Endothelial cell (in vitro differentiated cells): ENCODE results near the gene CHRNA5. TPM values are rescaled to one million over a fixed set of nuclear protein-coding genes. Genes with fewer than 3 reads are reported as not detected.

Source experiments
- DNase-seq: peaks from one replicate; pipeline ENCODE4 v3.0.0; 2021; ENCODE audit warnings: low spot score
- H3K27ac Mint-ChIP-seq: one replicate; pipeline ENCODE4 v1.8.0; 2021; ENCODE audit warnings: mixed read lengths, inconsistent platforms; ENCODE audit not compliant: unreplicated experiment
- H3K27me3 Mint-ChIP-seq: one replicate; pipeline ENCODE4 v1.8.0; 2021; ENCODE audit warnings: mild to moderate bottlenecking, moderate library complexity, mixed read lengths, inconsistent platforms; ENCODE audit not compliant: unreplicated experiment
- H3K36me3 Mint-ChIP-seq: one replicate; pipeline ENCODE4 v1.8.0; 2021; ENCODE audit warnings: mild to moderate bottlenecking, low read depth, mixed read lengths, inconsistent platforms; ENCODE audit not compliant: unreplicated experiment
- H3K4me1 Mint-ChIP-seq: one replicate; pipeline ENCODE4 v1.8.0; 2021; ENCODE audit warnings: mild to moderate bottlenecking, mixed read lengths, inconsistent platforms; ENCODE audit not compliant: unreplicated experiment
- H3K4me3 Mint-ChIP-seq: one replicate; pipeline ENCODE4 v1.8.0; 2021; ENCODE audit warnings: mild to moderate bottlenecking, mixed read lengths, inconsistent platforms; ENCODE audit not compliant: unreplicated experiment
- H3K9me3 Mint-ChIP-seq: one replicate; pipeline ENCODE4 v1.8.0; 2021; ENCODE audit warnings: mixed read lengths, inconsistent platforms; ENCODE audit not compliant: unreplicated experiment
- CTCF ChIP-seq: fragments of 200-600 bp; sonication (generic); IDR thresholded peaks from one replicate; pipeline ENCODE4 v1.5.0; 2021; ENCODE audit warnings: antibody characterized with exemption; ENCODE audit not compliant: unreplicated experiment
- total RNA-seq: library from RNA; stranded (reverse); fragmentation: NEBNext Ultra II Directional; extraction: Animal tissue kit (Norgen Biotek cat#: 25700); gene quantifications from one replicate; pipeline ENCODE4 v1.2.1, GENCODE V29; 2021; ENCODE audit not compliant: unreplicated experiment

Gene CHRNA5
- total RNA-seq, 1 donor from 2014 or later, result 22.7 TPM

- peak; percentile 93 for DNase-seq
- peak; percentile 90 for TF ChIP-seq CTCF
- Mint-ChIP-seq H3K4me1 (peaks cover 8% of the 10 kb centered on the region), H3K9me3 (no peaks in the 10 kb centered on the region), H3K27ac (peak overlapping the region; percentile 5), H3K4me3 (no peak overlapping the region), H3K36me3 (no peaks in the 10 kb centered on the region), H3K27me3 (peaks cover 8% of the 10 kb centered on the region)
Observed at GRCh38 chr15:78618490-78618934, 53.2 kb downstream of the CHRNA5 start.

GRCh38 chr15:78619022-78619950 is 54.0 kb downstream of the CHRNA5 start:
- no peak for DNase-seq
- no peak overlapping the region for H3K27ac Mint-ChIP-seq
- no peaks in the 10 kb centered on the region for H3K9me3 Mint-ChIP-seq
- H3K27me3 Mint-ChIP-seq, result peaks cover 9% of the 10 kb centered on the region
- H3K36me3 Mint-ChIP-seq, result no peaks in the 10 kb centered on the region
- H3K4me1 Mint-ChIP-seq, result peaks cover 8% of the 10 kb centered on the region
- no peak overlapping the region for H3K4me3 Mint-ChIP-seq
- TF ChIP-seq CTCF, result no peak

GRCh38 chr15:78620021-78620526 is 54.8 kb downstream of the CHRNA5 start:
- Mint-ChIP-seq H3K27me3 (peaks cover 11% of the 10 kb centered on the region), H3K4me3 (peak overlapping the region; percentile 56), H3K4me1 (peaks cover 9% of the 10 kb centered on the region), H3K36me3 (no peaks in the 10 kb centered on the region), H3K9me3 (no peaks in the 10 kb centered on the region), H3K27ac (no peak overlapping the region)
- DNase-seq, result peak; percentile 64
- no peak for TF ChIP-seq CTCF

GRCh38 chr15:78620527-78621421 is 55.5 kb downstream of the CHRNA5 start, which contains the start of gene CHRNA3:
Gene CHRNA3, minus strand, starts transcription at chr15:78620996. Its CDS starts 202 bp downstream, at chr15:78620794.
- H3K27ac Mint-ChIP-seq, result no peak within 1 kb of the TSS
- TF ChIP-seq CTCF, result no peak

More at GRCh38 chr15:78620527-78621421, 55.5 kb downstream of the CHRNA5 start, which contains the start of gene CHRNA3:
- peaks cover 11% of the 10 kb centered on the region for H3K4me1 Mint-ChIP-seq
- H3K9me3 Mint-ChIP-seq, result no peaks in the 10 kb centered on the region
- no peaks in the 10 kb centered on the region for H3K36me3 Mint-ChIP-seq
- DNase-seq, result peak; percentile 23
- peaks cover 11% of the 10 kb centered on the region for H3K27me3 Mint-ChIP-seq
- H3K4me3 Mint-ChIP-seq, result peak within 1 kb of the TSS; percentile 76
